HEK293 (cell line): ENCODE measurements around the gene TCF3.

ENCODE experiments used
- CTCF ChIA-PET: fragments of 350-600 bp; formaldehyde crosslinking; extraction: SDS; loops from one replicate; lab custom pipeline; 2021; ENCODE audit warnings: antibody characterized with exemption; lab: Yijun Ruan, JAX
- POLR2A ChIA-PET: fragments of 300-600 bp; formaldehyde crosslinking; extraction: SDS; loops from one replicate; lab custom pipeline; 2020; ENCODE audit warnings: antibody characterized with exemption, inconsistent platforms; lab: Yijun Ruan, JAX
- H3K27ac ChIP-seq: fragments of 200-500 bp; sonication (Bioruptor generic); 2 replicates; pipeline ENCODE4 v1.5.1; 2014; ENCODE audit warnings: low read depth, low read length, control low read depth, inconsistent platforms; ENCODE audit errors: extremely low read depth
- H3K36me3 ChIP-seq, 2 experiments: fragments of 200-500 bp in 1 of 2; sonication (Bioruptor generic) in 1 of 2; 1 replicate in 1 of 2; 2 replicates in 1 of 2; pipeline ENCODE4 v1.5.1; 2014 to 2017; ENCODE audit warnings: inconsistent platforms in 2 of 2, low read length in 2 of 2; ENCODE audit not compliant: control insufficient read depth in 2 of 2, insufficient read depth in 1 of 2
- H3K4me1 ChIP-seq: fragments of 200-500 bp; sonication (Bioruptor generic); 2 replicates; pipeline ENCODE4 v1.5.1; 2014; ENCODE audit warnings: mild to moderate bottlenecking, low read length, inconsistent platforms; ENCODE audit not compliant: control insufficient read depth, insufficient read depth
- H3K4me3 ChIP-seq: 2 replicates; pipeline ENCODE4 v1.5.1; 2011; ENCODE audit warnings: low read depth, mild to moderate bottlenecking, control low read depth, low read length, moderate library complexity
- H3K9me3 ChIP-seq: fragments of 200-500 bp; sonication (Bioruptor generic); 2 replicates; pipeline ENCODE4 v1.5.1; 2014; ENCODE audit warnings: low read depth, low read length, inconsistent platforms; ENCODE audit not compliant: control insufficient read depth, insufficient read depth
- GLIS2 ChIP-seq: fragments of 450-650 bp; formaldehyde crosslinking; IDR thresholded peaks from 2 replicates; pipeline ENCODE4 v1.5.1; 2016; ENCODE audit warnings: missing biosample characterization, missing genetic modification characterization
- HOXA7 ChIP-seq: sonication (generic); formaldehyde crosslinking; IDR thresholded peaks from 2 replicates; pipeline ENCODE4 v1.8.1; 2022; ENCODE audit warnings: missing genetic modification reagents, borderline replicate concordance
- HOXC10 ChIP-seq: sonication (generic); formaldehyde crosslinking; IDR thresholded peaks from 2 replicates; pipeline ENCODE4 v1.8.1; 2023; ENCODE audit warnings: mild to moderate bottlenecking, missing genetic modification reagents
- KLF10 ChIP-seq: fragments of 450-650 bp; IDR thresholded peaks from 2 replicates; pipeline ENCODE4 v1.5.1; 2018; ENCODE audit warnings: missing biosample characterization, mild to moderate bottlenecking, missing genetic modification characterization
- MEIS1 ChIP-seq: sonication (generic); formaldehyde crosslinking; IDR thresholded peaks from 2 replicates; pipeline ENCODE4 v1.8.1; 2022; ENCODE audit warnings: missing genetic modification reagents, mild to moderate bottlenecking, borderline replicate concordance
- RBAK ChIP-seq: fragments of 450-650 bp; formaldehyde crosslinking; IDR thresholded peaks from 2 replicates; pipeline ENCODE4 v1.5.1; 2016; ENCODE audit warnings: missing biosample characterization, missing genetic modification characterization
- ZBTB8A ChIP-seq: fragments of 450-650 bp; formaldehyde crosslinking; IDR thresholded peaks from 2 replicates; pipeline ENCODE4 v1.5.1; 2016; ENCODE audit warnings: missing biosample characterization, missing genetic modification characterization
- ZFP69B ChIP-seq: fragments of 450-650 bp; formaldehyde crosslinking; IDR thresholded peaks from 2 replicates; pipeline ENCODE4 v1.5.1; 2016; ENCODE audit warnings: missing biosample characterization, missing genetic modification characterization
- ZNF155 ChIP-seq: fragments of 450-650 bp; formaldehyde crosslinking; IDR thresholded peaks from 2 replicates; pipeline ENCODE4 v1.5.1; 2016; ENCODE audit warnings: missing biosample characterization, missing genetic modification characterization
- ZNF239 ChIP-seq: fragments of 450-650 bp; formaldehyde crosslinking; IDR thresholded peaks from 2 replicates; pipeline ENCODE4 v1.5.1; 2016; ENCODE audit warnings: missing biosample characterization, missing genetic modification characterization
- ZNF335 ChIP-seq: fragments of 450-650 bp; formaldehyde crosslinking; conservative IDR thresholded peaks from 2 replicates; pipeline ENCODE4 v1.5.1; 2016; ENCODE audit warnings: missing biosample characterization, missing genetic modification characterization
- ZNF610 ChIP-seq: fragments of 450-650 bp; formaldehyde crosslinking; IDR thresholded peaks from 2 replicates; pipeline ENCODE4 v1.5.1; 2016; ENCODE audit warnings: missing biosample characterization, missing genetic modification characterization, borderline replicate concordance
- ZNF660 ChIP-seq: fragments of 450-650 bp; IDR thresholded peaks from 2 replicates; pipeline ENCODE4 v1.5.1; 2018; ENCODE audit warnings: missing biosample characterization, mild to moderate bottlenecking, missing genetic modification characterization
- ZNF677 ChIP-seq: fragments of 450-650 bp; IDR thresholded peaks from 2 replicates; pipeline ENCODE4 v1.5.0; 2018; ENCODE audit warnings: missing biosample characterization, mild to moderate bottlenecking, missing genetic modification characterization, moderate library complexity
- ZNF777 ChIP-seq: fragments of 450-650 bp; formaldehyde crosslinking; IDR thresholded peaks from 2 replicates; pipeline ENCODE4 v1.5.1; 2017; ENCODE audit warnings: missing biosample characterization, missing genetic modification characterization, borderline replicate concordance
- ZSCAN30 ChIP-seq: fragments of 450-650 bp; IDR thresholded peaks from 2 replicates; pipeline ENCODE4 v1.5.1; 2018; ENCODE audit warnings: missing biosample characterization, mild to moderate bottlenecking, missing genetic modification characterization, moderate library complexity
- ZXDB ChIP-seq: fragments of 450-650 bp; formaldehyde crosslinking; IDR thresholded peaks from 2 replicates; pipeline ENCODE4 v1.5.1; 2016; ENCODE audit warnings: missing biosample characterization, missing genetic modification characterization
- TF ChIP-seq, protein P1 (sequence below): fragments of 450-650 bp; formaldehyde crosslinking; IDR thresholded peaks from 2 replicates; pipeline ENCODE4 v1.5.1; 2016; ENCODE audit warnings: missing biosample characterization, missing genetic modification characterization, borderline replicate concordance
- TF ChIP-seq, protein P2 (sequence below): fragments of 450-650 bp; formaldehyde crosslinking; IDR thresholded peaks from 2 replicates; pipeline ENCODE4 v1.5.1; 2016; ENCODE audit warnings: missing biosample characterization, missing genetic modification characterization
- TF ChIP-seq, protein P3 (sequence below): fragments of 450-650 bp; formaldehyde crosslinking; IDR thresholded peaks from 2 replicates; pipeline ENCODE4 v1.5.1; 2016; ENCODE audit warnings: missing biosample characterization, missing genetic modification characterization
- TF ChIP-seq, protein P4 (sequence below): fragments of 450-650 bp; formaldehyde crosslinking; optimal IDR thresholded peaks from 2 replicates; pipeline ENCODE3; 2016; ENCODE audit warnings: missing biosample characterization, mild to moderate bottlenecking, missing genetic modification characterization
- TF ChIP-seq, protein P5 (sequence below): fragments of 450-650 bp; formaldehyde crosslinking; IDR thresholded peaks from 2 replicates; pipeline ENCODE4 v1.5.1; 2016; ENCODE audit warnings: missing biosample characterization, missing genetic modification characterization

TCF3 gene

DNA sequence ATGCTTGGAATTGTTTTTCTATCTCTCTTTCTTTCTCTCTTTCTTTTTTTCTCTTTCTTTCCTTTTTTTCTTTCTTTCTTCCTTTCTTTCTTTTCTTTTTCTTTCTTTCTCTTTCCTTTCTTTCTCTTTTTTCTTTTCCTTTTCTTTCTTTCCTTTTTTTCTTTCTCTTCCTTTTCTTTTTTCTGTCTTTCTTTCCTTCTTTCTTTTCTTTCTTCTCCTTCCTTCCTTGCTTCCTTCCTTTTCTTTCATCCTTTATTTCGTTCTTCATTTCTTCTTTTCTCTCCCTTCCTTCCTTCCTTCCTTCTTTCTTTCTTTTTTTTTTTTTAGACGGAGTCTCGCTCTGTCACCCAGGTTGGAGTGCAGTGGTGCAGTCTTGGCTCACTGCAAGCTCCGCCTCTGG is 82.4 kb downstream of the TCF3 start (continued):
- TF ChIP-seq, protein P1, sequence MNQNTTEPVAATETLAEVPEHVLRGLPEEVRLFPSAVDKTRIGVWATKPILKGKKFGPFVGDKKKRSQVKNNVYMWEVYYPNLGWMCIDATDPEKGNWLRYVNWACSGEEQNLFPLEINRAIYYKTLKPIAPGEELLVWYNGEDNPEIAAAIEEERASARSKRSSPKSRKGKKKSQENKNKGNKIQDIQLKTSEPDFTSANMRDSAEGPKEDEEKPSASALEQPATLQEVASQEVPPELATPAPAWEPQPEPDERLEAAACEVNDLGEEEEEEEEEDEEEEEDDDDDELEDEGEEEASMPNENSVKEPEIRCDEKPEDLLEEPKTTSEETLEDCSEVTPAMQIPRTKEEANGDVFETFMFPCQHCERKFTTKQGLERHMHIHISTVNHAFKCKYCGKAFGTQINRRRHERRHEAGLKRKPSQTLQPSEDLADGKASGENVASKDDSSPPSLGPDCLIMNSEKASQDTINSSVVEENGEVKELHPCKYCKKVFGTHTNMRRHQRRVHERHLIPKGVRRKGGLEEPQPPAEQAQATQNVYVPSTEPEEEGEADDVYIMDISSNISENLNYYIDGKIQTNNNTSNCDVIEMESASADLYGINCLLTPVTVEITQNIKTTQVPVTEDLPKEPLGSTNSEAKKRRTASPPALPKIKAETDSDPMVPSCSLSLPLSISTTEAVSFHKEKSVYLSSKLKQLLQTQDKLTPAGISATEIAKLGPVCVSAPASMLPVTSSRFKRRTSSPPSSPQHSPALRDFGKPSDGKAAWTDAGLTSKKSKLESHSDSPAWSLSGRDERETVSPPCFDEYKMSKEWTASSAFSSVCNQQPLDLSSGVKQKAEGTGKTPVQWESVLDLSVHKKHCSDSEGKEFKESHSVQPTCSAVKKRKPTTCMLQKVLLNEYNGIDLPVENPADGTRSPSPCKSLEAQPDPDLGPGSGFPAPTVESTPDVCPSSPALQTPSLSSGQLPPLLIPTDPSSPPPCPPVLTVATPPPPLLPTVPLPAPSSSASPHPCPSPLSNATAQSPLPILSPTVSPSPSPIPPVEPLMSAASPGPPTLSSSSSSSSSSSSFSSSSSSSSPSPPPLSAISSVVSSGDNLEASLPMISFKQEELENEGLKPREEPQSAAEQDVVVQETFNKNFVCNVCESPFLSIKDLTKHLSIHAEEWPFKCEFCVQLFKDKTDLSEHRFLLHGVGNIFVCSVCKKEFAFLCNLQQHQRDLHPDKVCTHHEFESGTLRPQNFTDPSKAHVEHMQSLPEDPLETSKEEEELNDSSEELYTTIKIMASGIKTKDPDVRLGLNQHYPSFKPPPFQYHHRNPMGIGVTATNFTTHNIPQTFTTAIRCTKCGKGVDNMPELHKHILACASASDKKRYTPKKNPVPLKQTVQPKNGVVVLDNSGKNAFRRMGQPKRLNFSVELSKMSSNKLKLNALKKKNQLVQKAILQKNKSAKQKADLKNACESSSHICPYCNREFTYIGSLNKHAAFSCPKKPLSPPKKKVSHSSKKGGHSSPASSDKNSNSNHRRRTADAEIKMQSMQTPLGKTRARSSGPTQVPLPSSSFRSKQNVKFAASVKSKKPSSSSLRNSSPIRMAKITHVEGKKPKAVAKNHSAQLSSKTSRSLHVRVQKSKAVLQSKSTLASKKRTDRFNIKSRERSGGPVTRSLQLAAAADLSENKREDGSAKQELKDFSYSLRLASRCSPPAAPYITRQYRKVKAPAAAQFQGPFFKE (tag by site-specific recombination) = no peak
- TF ChIP-seq MEIS1 (CRISPR knock-in tag) (no peak), HOXC10 (no peak), HOXA7 (no peak)

DNA sequence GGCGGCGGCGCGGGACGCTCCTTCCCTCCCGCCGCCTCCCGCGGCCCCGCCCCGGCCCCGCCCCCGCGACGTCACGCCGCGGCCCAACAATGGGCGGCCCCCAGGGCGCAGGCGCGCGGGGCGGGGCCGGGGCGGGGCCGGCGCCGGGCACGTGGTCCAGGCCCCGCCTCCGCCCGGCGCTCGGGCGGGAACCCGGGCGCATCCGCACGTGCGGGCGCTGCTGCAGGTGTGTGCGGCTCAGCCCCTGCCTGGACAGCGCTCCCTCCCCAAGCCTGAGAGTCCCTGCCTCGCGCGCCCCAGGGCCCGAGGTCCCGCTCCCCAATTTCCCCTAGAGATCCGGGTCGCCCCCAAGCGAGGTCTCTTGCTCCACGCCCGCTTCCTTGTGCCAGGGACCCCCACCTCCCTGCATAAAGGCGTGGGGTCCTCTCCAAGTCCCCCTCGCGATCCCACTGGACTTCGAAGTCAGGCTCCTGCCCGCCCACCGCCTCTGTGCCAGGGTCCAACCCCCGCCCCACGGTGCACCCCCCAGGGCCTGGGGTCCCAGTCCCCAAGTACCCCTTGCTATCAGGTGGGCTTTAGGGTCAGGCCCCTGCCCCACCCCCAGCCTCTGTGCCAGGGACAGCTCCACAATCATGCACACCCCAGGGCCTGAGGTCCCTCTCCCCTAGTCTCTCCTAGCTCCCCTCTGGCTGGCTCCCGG is 83.9 kb downstream of the TCF3 start, which contains the start of gene MEX3D:
Gene MEX3D, minus strand, starts transcription at position 6 of the 700 bp plus-strand sequence. CDS start 267 bp downstream, outside the sequence.
- H3K9me3 ChIP-seq = no peaks in the 10 kb centered on the region
- H3K4me1 ChIP-seq = no peaks in the 10 kb centered on the region
- POLR2A ChIA-PET = interaction anchor here (0.5 kb wide), 1 partner anchor 24 kb away, joined by 3 read pairs; the partner anchor contains the start of gene MBD3
- peak within 1 kb of the TSS; percentile 56 for H3K4me3 ChIP-seq
- CTCF ChIA-PET = no interaction called here
- H3K27ac ChIP-seq = peak within 1 kb of the TSS; percentile 31; the same call in 1 of the 2 replicates
- H3K36me3 ChIP-seq = peaks cover 0 to 7% of the 10 kb centered on the region in 2 experiments; a peak in 2 of 3 replicates
- TF ChIP-seq ZXDB (tag by site-specific recombination) = peak; percentile 65
- TF ChIP-seq ZBTB8A (tag by site-specific recombination) = peak; percentile 65
- TF ChIP-seq ZSCAN30 (tag by site-specific recombination) = peak; percentile 41; the same call in 1 of the 2 replicates
- TF ChIP-seq, protein P2, sequence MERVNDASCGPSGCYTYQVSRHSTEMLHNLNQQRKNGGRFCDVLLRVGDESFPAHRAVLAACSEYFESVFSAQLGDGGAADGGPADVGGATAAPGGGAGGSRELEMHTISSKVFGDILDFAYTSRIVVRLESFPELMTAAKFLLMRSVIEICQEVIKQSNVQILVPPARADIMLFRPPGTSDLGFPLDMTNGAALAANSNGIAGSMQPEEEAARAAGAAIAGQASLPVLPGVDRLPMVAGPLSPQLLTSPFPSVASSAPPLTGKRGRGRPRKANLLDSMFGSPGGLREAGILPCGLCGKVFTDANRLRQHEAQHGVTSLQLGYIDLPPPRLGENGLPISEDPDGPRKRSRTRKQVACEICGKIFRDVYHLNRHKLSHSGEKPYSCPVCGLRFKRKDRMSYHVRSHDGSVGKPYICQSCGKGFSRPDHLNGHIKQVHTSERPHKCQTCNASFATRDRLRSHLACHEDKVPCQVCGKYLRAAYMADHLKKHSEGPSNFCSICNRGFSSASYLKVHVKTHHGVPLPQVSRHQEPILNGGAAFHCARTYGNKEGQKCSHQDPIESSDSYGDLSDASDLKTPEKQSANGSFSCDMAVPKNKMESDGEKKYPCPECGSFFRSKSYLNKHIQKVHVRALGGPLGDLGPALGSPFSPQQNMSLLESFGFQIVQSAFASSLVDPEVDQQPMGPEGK = peak; percentile 50
- TF ChIP-seq ZNF677 (tag by site-specific recombination) = no peak
- no peak for TF ChIP-seq ZNF777 (tag by site-specific recombination)
- peak; percentile 59; the same call in 1 of the 2 replicates for TF ChIP-seq KLF10
- TF ChIP-seq ZNF610 (tag by site-specific recombination) = peak; percentile 40; the same call in 1 of the 2 replicates
- no peak for TF ChIP-seq ZNF155
- no peak for TF ChIP-seq ZNF239 (tag by site-specific recombination)
- TF ChIP-seq, protein P3, sequence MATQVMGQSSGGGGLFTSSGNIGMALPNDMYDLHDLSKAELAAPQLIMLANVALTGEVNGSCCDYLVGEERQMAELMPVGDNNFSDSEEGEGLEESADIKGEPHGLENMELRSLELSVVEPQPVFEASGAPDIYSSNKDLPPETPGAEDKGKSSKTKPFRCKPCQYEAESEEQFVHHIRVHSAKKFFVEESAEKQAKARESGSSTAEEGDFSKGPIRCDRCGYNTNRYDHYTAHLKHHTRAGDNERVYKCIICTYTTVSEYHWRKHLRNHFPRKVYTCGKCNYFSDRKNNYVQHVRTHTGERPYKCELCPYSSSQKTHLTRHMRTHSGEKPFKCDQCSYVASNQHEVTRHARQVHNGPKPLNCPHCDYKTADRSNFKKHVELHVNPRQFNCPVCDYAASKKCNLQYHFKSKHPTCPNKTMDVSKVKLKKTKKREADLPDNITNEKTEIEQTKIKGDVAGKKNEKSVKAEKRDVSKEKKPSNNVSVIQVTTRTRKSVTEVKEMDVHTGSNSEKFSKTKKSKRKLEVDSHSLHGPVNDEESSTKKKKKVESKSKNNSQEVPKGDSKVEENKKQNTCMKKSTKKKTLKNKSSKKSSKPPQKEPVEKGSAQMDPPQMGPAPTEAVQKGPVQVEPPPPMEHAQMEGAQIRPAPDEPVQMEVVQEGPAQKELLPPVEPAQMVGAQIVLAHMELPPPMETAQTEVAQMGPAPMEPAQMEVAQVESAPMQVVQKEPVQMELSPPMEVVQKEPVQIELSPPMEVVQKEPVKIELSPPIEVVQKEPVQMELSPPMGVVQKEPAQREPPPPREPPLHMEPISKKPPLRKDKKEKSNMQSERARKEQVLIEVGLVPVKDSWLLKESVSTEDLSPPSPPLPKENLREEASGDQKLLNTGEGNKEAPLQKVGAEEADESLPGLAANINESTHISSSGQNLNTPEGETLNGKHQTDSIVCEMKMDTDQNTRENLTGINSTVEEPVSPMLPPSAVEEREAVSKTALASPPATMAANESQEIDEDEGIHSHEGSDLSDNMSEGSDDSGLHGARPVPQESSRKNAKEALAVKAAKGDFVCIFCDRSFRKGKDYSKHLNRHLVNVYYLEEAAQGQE = peak; percentile 75
- no peak for TF ChIP-seq RBAK (tag by site-specific recombination)
- peak; percentile 51; the same call in 1 of the 2 replicates for TF ChIP-seq ZFP69B (tag by site-specific recombination)
- TF ChIP-seq, protein P4, sequence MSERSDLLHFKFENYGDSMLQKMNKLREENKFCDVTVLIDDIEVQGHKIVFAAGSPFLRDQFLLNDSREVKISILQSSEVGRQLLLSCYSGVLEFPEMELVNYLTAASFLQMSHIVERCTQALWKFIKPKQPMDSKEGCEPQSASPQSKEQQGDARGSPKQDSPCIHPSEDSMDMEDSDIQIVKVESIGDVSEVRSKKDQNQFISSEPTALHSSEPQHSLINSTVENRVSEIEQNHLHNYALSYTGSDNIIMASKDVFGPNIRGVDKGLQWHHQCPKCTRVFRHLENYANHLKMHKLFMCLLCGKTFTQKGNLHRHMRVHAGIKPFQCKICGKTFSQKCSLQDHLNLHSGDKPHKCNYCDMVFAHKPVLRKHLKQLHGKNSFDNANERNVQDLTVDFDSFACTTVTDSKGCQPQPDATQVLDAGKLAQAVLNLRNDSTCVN (tag by site-specific recombination) = peak; percentile 50
- TF ChIP-seq ZNF335 (tag by site-specific recombination) = peak; percentile 68
- TF ChIP-seq ZNF660 (tag by site-specific recombination) = no peak
- TF ChIP-seq, protein P5, sequence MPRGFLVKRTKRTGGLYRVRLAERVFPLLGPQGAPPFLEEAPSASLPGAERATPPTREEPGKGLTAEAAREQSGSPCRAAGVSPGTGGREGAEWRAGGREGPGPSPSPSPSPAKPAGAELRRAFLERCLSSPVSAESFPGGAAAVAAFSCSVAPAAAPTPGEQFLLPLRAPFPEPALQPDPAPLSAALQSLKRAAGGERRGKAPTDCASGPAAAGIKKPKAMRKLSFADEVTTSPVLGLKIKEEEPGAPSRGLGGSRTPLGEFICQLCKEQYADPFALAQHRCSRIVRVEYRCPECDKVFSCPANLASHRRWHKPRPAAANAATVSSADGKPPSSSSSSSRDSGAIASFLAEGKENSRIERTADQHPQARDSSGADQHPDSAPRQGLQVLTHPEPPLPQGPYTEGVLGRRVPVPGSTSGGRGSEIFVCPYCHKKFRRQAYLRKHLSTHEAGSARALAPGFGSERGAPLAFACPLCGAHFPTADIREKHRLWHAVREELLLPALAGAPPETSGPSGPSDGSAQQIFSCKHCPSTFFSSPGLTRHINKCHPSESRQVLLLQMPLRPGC (tag by site-specific recombination) = no peak
- peak; percentile 49; the same call in 1 of the 2 replicates for TF ChIP-seq GLIS2
